K562 (cell line): ENCODE data around the gene OTUB2. TPM values are rescaled to one million over a fixed set of nuclear protein-coding genes. Genes with fewer than 3 reads are reported as not detected.

Experiments
- CEBPB ChIP-seq: fragments of 450-650 bp; IDR thresholded peaks from 2 replicates; pipeline ENCODE4 v1.6.1; 2016; ENCODE audit warnings: missing genetic modification characterization, missing compliant biosample characterization
- CHCHD3 ChIP-seq: fragments of 250-450 bp; sonication (Bioruptor Pico); IDR thresholded peaks from 2 replicates; pipeline ENCODE4 v2.1.2; 2022; ENCODE audit warnings: mild to moderate bottlenecking
- CHD2 ChIP-seq: IDR thresholded peaks from 2 replicates; pipeline ENCODE4 v1.6.1; 2011; ENCODE audit warnings: low read depth, low read length
- COPS2 ChIP-seq: fragments of 450-650 bp; conservative IDR thresholded peaks from 2 replicates; pipeline ENCODE4 v1.6.1; 2016; ENCODE audit warnings: mild to moderate bottlenecking, moderate library complexity
- LARP7 ChIP-seq: fragments of 450-650 bp; IDR thresholded peaks from 2 replicates; pipeline ENCODE4 v1.6.1; 2016
- NELFE ChIP-seq: IDR thresholded peaks from 2 replicates; pipeline ENCODE4 v1.6.1; 2011; ENCODE audit warnings: mild to moderate bottlenecking; ENCODE audit not compliant: insufficient read depth, insufficient read length
- NR2C2 ChIP-seq, 2 experiments: fragments of 200-800 bp in 1 of 2; sonication (Bioruptor generic) in 1 of 2; sonication (generic) in 1 of 2; formaldehyde crosslinking in 1 of 2; IDR thresholded peaks; 2 replicates each; pipeline versions ENCODE4 v1.6.1 to v1.8.0; 2016 to 2022; ENCODE audit warnings: mild to moderate bottlenecking in 1 of 2, missing compliant biosample characterization in 1 of 2, missing genetic modification characterization in 1 of 2, missing genetic modification reagents in 1 of 2
- RB1 ChIP-seq: fragments of 450-650 bp; IDR thresholded peaks from 2 replicates; pipeline ENCODE4 v1.6.1; 2017; ENCODE audit warnings: low read depth, mild to moderate bottlenecking
- SMAD2 ChIP-seq: fragments of 150-350 bp; IDR thresholded peaks from 2 replicates; pipeline ENCODE4 v1.6.1; 2014; ENCODE audit warnings: low read depth, mild to moderate bottlenecking, low read length
- TBP ChIP-seq: optimal IDR thresholded peaks from 2 replicates; pipeline ENCODE3; 2011; ENCODE audit warnings: low read depth, low read length, improper control_type of control experiment
- polyA plus RNA-seq, 8 experiments: library from polyadenylated mRNA; depleted of rRNA in 4 of 8; stranded (reverse) in 5 of 8; unstranded in 3 of 8; fragments of >200 nt; fragmentation: Nextera tagmentation in 2 of 8; fragmentation: Illumina TruSeq in 1 of 8; extraction: Ambion mirVana in 2 of 8; extraction: Trizol in 1 of 8; gene quantifications; 2 replicates each; pipeline versions ENCODE4 v1.2.1 to v1.2.3, GENCODE V29; 2011 to 2014; ENCODE audit warnings: inconsistent platforms in 1 of 8, missing spikeins in 1 of 8
- total RNA-seq, 7 experiments: library from RNA; depleted of rRNA in 6 of 7; stranded (reverse); fragments of >200 nt in 6 of 7; fragmentation: Illumina TruSeq in 2 of 7; extraction: Trizol in 2 of 7; gene quantifications; 2 replicates each; pipeline versions ENCODE4 v1.2.1 to v1.2.3, GENCODE V29; 2011 to 2021; ENCODE audit warnings: low replicate concordance in 1 of 7
- TF ChIP-seq, protein P1 (sequence below): fragments of 250-450 bp; sonication (Bioruptor Pico); IDR thresholded peaks from 2 replicates; pipeline ENCODE4 v1.5.0; 2021; ENCODE audit warnings: mild to moderate bottlenecking, moderate library complexity
- TF ChIP-seq, protein P2 (sequence below): fragments of 450-650 bp; formaldehyde crosslinking; IDR thresholded peaks from 2 replicates; pipeline ENCODE4 v1.4.0; 2020; ENCODE audit warnings: mild to moderate bottlenecking, moderate library complexity
- TF ChIP-seq, protein P3 (sequence below): fragments of 250-450 bp; sonication (Bioruptor Pico); IDR thresholded peaks from 2 replicates; pipeline ENCODE4 v1.9.0; 2021; ENCODE audit warnings: mild to moderate bottlenecking, inconsistent platforms
- TF ChIP-seq, protein P4 (sequence below): fragments of 450-650 bp; IDR thresholded peaks from 2 replicates; pipeline ENCODE4 v1.7.1; 2018; ENCODE audit warnings: mild to moderate bottlenecking, low read depth; ENCODE audit not compliant: partially characterized antibody
- TF ChIP-seq, protein P5 (sequence below): fragments of 450-650 bp; formaldehyde crosslinking; IDR thresholded peaks from 2 replicates; pipeline ENCODE4 v1.4.0; 2022; ENCODE audit warnings: missing genetic modification characterization

The OTUB2 gene
- total and polyA plus RNA-seq, 9 of the 15 experiments (the other 6 are each of a cell fraction or from before 2014, with no cell fraction given), result 0.01 to 0.31 (median 0.11) TPM

DNA sequence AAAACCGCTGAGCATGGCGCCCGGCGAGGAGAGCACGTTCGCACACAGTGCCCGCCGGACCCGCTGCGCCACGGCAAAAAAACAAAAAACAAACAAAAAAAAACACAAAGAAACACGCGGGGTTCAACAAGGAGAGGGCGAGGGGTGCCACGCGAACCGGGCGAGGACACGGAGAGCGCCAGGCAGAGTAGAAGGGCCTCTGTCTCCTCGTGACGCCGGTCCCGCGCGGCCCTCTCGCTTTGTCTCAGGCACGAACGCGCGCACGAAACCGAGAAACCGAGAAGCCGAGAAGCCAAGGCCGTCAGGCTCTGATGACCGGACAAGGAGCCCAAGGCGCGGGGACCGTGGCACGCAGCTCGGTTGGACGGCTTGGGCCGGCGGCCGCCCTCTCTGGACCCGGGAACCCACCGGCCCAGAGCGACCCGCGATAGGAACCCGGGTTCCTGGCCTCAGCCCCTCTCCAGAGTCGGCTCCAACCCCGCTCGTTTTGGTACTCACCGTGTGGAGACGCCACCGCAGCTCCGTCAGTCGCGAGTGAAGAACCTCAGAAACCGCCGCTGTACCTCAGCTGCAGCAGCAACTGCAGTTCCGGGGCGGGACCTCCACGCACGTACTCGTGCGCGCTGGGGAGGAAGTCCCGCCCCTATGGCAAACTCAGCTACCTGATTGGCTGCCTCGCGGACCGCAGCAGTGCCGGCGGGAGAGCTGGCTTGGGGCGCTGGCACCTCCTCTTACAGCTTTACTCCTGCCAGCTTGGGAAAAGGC is 54.7 kb downstream of the OTUB2 start, which contains the start of the genes DDX24 and IFI27L1 (continued):
- TF ChIP-seq, protein P1, sequence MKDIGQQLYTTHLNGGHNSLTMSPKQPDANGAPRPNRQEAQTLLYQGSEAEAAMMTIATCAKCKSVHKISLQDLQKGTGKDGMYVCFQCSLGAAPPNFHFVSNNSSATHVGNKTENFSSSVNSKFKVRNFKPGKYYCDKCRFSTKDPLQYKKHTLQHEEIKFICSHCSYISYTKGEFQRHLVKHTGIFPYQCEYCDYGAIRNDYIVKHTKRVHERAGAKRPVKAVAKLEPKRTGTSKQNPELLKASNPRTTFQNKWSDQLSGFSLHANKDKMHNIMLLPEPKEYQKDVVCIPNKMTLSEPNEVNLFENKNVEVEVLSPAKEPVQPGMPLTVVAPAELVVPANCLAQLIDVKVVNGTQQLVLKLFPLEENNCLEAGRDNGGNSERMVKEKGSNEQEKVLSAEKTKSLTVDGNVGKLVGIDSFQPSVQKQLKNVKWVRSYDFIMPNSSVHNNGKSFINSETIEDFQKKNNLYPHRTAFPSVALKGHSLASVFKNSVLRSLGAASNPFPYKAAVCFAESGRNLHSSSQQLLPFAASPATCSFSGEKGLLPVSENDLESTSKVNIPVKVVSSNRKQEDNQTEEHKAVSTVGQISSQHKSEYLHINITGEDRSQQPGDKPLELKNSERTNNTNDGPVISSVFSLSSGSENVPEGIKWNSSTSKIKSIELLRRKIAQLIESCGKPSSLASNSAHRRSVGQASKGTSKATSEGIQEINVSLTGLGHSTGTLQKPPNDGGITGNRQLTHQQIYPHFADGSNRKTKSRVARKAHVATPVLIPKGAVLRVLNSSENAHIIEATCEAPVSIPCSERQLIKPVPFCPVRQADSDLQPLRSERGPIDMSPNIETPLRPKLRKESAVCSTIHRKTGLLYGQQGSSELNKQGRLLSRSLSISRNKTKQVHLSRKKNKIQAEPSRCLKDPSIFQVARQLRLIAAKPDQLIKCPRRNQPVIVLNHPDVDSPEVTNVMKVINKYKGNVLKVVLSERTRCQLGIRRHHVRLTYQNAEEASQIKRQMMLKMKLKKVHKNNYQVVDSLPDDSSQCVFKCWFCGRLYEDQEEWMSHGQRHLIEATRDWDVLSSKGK, result no peak
- no peak for TF ChIP-seq NELFE
- TF ChIP-seq, protein P2, sequence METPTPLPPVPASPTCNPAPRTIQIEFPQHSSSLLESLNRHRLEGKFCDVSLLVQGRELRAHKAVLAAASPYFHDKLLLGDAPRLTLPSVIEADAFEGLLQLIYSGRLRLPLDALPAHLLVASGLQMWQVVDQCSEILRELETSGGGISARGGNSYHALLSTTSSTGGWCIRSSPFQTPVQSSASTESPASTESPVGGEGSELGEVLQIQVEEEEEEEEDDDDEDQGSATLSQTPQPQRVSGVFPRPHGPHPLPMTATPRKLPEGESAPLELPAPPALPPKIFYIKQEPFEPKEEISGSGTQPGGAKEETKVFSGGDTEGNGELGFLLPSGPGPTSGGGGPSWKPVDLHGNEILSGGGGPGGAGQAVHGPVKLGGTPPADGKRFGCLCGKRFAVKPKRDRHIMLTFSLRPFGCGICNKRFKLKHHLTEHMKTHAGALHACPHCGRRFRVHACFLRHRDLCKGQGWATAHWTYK, result 0 out of 2 replicates have a peak, but pooled peaks have one; percentile 31
- TF ChIP-seq, protein P3, sequence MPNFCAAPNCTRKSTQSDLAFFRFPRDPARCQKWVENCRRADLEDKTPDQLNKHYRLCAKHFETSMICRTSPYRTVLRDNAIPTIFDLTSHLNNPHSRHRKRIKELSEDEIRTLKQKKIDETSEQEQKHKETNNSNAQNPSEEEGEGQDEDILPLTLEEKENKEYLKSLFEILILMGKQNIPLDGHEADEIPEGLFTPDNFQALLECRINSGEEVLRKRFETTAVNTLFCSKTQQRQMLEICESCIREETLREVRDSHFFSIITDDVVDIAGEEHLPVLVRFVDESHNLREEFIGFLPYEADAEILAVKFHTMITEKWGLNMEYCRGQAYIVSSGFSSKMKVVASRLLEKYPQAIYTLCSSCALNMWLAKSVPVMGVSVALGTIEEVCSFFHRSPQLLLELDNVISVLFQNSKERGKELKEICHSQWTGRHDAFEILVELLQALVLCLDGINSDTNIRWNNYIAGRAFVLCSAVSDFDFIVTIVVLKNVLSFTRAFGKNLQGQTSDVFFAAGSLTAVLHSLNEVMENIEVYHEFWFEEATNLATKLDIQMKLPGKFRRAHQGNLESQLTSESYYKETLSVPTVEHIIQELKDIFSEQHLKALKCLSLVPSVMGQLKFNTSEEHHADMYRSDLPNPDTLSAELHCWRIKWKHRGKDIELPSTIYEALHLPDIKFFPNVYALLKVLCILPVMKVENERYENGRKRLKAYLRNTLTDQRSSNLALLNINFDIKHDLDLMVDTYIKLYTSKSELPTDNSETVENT (CRISPR knock-in tag), result peak; percentile 34; the same call in 1 of the 2 replicates
- peak; percentile 82 for TF ChIP-seq TBP
- TF ChIP-seq, protein P4, sequence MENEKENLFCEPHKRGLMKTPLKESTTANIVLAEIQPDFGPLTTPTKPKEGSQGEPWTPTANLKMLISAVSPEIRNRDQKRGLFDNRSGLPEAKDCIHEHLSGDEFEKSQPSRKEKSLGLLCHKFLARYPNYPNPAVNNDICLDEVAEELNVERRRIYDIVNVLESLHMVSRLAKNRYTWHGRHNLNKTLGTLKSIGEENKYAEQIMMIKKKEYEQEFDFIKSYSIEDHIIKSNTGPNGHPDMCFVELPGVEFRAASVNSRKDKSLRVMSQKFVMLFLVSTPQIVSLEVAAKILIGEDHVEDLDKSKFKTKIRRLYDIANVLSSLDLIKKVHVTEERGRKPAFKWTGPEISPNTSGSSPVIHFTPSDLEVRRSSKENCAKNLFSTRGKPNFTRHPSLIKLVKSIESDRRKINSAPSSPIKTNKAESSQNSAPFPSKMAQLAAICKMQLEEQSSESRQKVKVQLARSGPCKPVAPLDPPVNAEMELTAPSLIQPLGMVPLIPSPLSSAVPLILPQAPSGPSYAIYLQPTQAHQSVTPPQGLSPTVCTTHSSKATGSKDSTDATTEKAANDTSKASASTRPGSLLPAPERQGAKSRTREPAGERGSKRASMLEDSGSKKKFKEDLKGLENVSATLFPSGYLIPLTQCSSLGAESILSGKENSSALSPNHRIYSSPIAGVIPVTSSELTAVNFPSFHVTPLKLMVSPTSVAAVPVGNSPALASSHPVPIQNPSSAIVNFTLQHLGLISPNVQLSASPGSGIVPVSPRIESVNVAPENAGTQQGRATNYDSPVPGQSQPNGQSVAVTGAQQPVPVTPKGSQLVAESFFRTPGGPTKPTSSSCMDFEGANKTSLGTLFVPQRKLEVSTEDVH, result peak; percentile 33
- no peak for TF ChIP-seq SMAD2
- 0 out of 2 replicates have a peak, but pooled peaks have one; percentile 23 for TF ChIP-seq CHD2
- TF ChIP-seq RB1, result peak; percentile 59; the same call in 1 of the 2 replicates
- TF ChIP-seq, protein P5, sequence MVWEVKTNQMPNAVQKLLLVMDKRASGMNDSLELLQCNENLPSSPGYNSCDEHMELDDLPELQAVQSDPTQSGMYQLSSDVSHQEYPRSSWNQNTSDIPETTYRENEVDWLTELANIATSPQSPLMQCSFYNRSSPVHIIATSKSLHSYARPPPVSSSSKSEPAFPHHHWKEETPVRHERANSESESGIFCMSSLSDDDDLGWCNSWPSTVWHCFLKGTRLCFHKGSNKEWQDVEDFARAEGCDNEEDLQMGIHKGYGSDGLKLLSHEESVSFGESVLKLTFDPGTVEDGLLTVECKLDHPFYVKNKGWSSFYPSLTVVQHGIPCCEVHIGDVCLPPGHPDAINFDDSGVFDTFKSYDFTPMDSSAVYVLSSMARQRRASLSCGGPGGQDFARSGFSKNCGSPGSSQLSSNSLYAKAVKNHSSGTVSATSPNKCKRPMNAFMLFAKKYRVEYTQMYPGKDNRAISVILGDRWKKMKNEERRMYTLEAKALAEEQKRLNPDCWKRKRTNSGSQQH (CRISPR knock-in tag), result no peak
- TF ChIP-seq LARP7, result 0 out of 2 replicates have a peak, but pooled peaks have one; percentile 17
- TF ChIP-seq CHCHD3, result no peak
- TF ChIP-seq CEBPB (tag), result no peak
- TF ChIP-seq NR2C2 (CRISPR knock-in tag; IDR thresholded peaks at IDR 0.05), result no peak
- peak; percentile 91 for TF ChIP-seq NR2C2 (tag; IDR thresholded peaks at IDR 0.05)
- TF ChIP-seq COPS2, result no peak
